H1 (cell line): ENCODE measurements around the gene HNRNPM. TPM values are rescaled to one million over a fixed set of nuclear protein-coding genes. Genes with fewer than 3 reads are reported as not detected.

Experiments
- polyA plus RNA-seq, 7 experiments: library from polyadenylated mRNA; depleted of rRNA in 3 of 7; stranded (reverse) in 5 of 7; unstranded in 2 of 7; fragments of >200 nt in 5 of 7; fragments of 200-250 nt in 2 of 7; gene quantifications; 1 replicate in 5 of 7; 2 replicates in 1 of 7; 4 replicates in 1 of 7; pipeline versions ENCODE4 v1.2.1 to v1.2.3, GENCODE V29; 2011 to 2013; ENCODE audit warnings: missing spikeins in 2 of 7, mixed read lengths in 2 of 7
- total RNA-seq: library from RNA; stranded (reverse); fragmentation: NEBNext Ultra II Directional; extraction: Animal tissue kit (Norgen Biotek cat#: 25700); gene quantifications from 2 replicates; pipeline ENCODE4 v1.2.1, GENCODE V29; 2021

HNRNPM gene
- total and polyA plus RNA-seq, 2 of the 8 experiments (the other 6 are each of a cell fraction or from before 2014, with no cell fraction given), result 375 to 474 TPM

Other genes with a start within 250 kb of the HNRNPM start
- gene CERS4, start 235.6 kb upstream of the HNRNPM start, total RNA-seq, result 88.2 and 96.5 TPM in 2 replicates
- gene CERS4, start 235.6 kb upstream of the HNRNPM start, polyA plus RNA-seq (2011; rRNA removed), result 179 and 183 TPM in 2 replicates
- 80.4 and 82.6 TPM in 2 replicates for gene CD320, start 136.6 kb upstream of the HNRNPM start, total RNA-seq
- 157 and 228 TPM in 2 replicates for gene CD320, start 136.6 kb upstream of the HNRNPM start, polyA plus RNA-seq (2011; rRNA removed)
- 51.6 and 54.4 TPM in 2 replicates for gene NDUFA7, start 123.6 kb upstream of the HNRNPM start, total RNA-seq
- gene NDUFA7, start 123.6 kb upstream of the HNRNPM start, polyA plus RNA-seq (2011; rRNA removed), result 285 and 286 TPM in 2 replicates
- 1,699 and 1,856 TPM in 2 replicates for gene RPS28, start 123.5 kb upstream of the HNRNPM start, total RNA-seq
- 1,241 and 1,463 TPM in 2 replicates for gene RPS28, start 123.5 kb upstream of the HNRNPM start, polyA plus RNA-seq (2011; rRNA removed)
- gene KANK3, start 101.7 kb upstream of the HNRNPM start, total RNA-seq, result 2.3 and 2.5 TPM in 2 replicates
- gene KANK3, start 101.7 kb upstream of the HNRNPM start, polyA plus RNA-seq (2011; rRNA removed), result 4.2 and 5.7 TPM in 2 replicates
- gene ANGPTL4, start 80.8 kb upstream of the HNRNPM start, total RNA-seq, result 1.8 and 2.3 TPM in 2 replicates
- 5.1 and 6.5 TPM in 2 replicates for gene ANGPTL4, start 80.8 kb upstream of the HNRNPM start, polyA plus RNA-seq (2011; rRNA removed)
- 85.8 and 90.2 TPM in 2 replicates for gene RAB11B, start 54.6 kb upstream of the HNRNPM start, total RNA-seq
- 50.2 and 87.6 TPM in 2 replicates for gene RAB11B, start 54.6 kb upstream of the HNRNPM start, polyA plus RNA-seq (2011; rRNA removed)
- 18.5 and 19.7 TPM in 2 replicates for gene MARCHF2, start 31.7 kb upstream of the HNRNPM start, total RNA-seq
- gene MARCHF2, start 31.7 kb upstream of the HNRNPM start, polyA plus RNA-seq (2011; rRNA removed), result 46.2 and 49.2 TPM in 2 replicates
- 0.23 and 0.43 TPM in 2 replicates for gene PRAM1, start 57.7 kb downstream of the HNRNPM start, total RNA-seq
- 0.06 and 0.17 TPM in 2 replicates for gene PRAM1, start 57.7 kb downstream of the HNRNPM start, polyA plus RNA-seq (2011; rRNA removed)
- 23.6 and 26.8 TPM in 2 replicates for gene ZNF414, start 69.2 kb downstream of the HNRNPM start, total RNA-seq
- 9.7 and 21.4 TPM in 2 replicates for gene ZNF414, start 69.2 kb downstream of the HNRNPM start, polyA plus RNA-seq (2011; rRNA removed)
- 2.2 and 4.6 TPM in 2 replicates for gene MYO1F, start 132.5 kb downstream of the HNRNPM start, total RNA-seq
- gene MYO1F, start 132.5 kb downstream of the HNRNPM start, polyA plus RNA-seq (2011; rRNA removed), result 1.4 and 3.1 TPM in 2 replicates
- gene ADAMTS10, start 165.7 kb downstream of the HNRNPM start, total RNA-seq, result 14.0 and 17.4 TPM in 2 replicates
- 6.9 and 16.1 TPM in 2 replicates for gene ADAMTS10, start 165.7 kb downstream of the HNRNPM start, polyA plus RNA-seq (2011; rRNA removed)
- not detected in 2 replicates for gene NFILZ, start 185.7 kb downstream of the HNRNPM start, total RNA-seq
- gene NFILZ, start 185.7 kb downstream of the HNRNPM start, polyA plus RNA-seq (2011; rRNA removed), result not detected in 2 replicates